Duodenal mucosa (tissue), 2 donors: ENCODE measurements around the gene ACBD3.

Experiments
- H3K27ac ChIP-seq: one replicate; pipeline ENCODE4 v1.7.0; 2013; ENCODE audit warnings: low read depth, low read length
- H3K27me3 ChIP-seq, 2 donors: one replicate each; pipeline ENCODE4 v1.7.0; 2013; ENCODE audit warnings: low read length in 2 of 2, control low read depth in 1 of 2; ENCODE audit not compliant: insufficient read depth in 2 of 2, control insufficient read depth in 1 of 2
- H3K36me3 ChIP-seq, 2 donors: one replicate each; pipeline ENCODE4 v1.7.0; 2013; ENCODE audit warnings: low read length in 2 of 2, control low read depth in 1 of 2; ENCODE audit not compliant: insufficient read depth in 2 of 2, control insufficient read depth in 1 of 2
- H3K4me1 ChIP-seq, 2 donors: one replicate each; pipeline ENCODE4 v1.7.0; 2013; ENCODE audit warnings: low read length in 2 of 2, control low read depth in 1 of 2; ENCODE audit not compliant: insufficient read depth in 2 of 2, control insufficient read depth in 1 of 2
- H3K4me3 ChIP-seq, 2 donors: one replicate each; pipeline ENCODE4 v1.7.0; 2013; ENCODE audit warnings: low read length in 2 of 2, low read depth in 1 of 2
- H3K9ac ChIP-seq, 2 donors: one replicate each; pipeline ENCODE4 v1.7.0; 2013; ENCODE audit warnings: low read length in 2 of 2, low read depth in 1 of 2
- H3K9me3 ChIP-seq, 2 donors: one replicate each; pipeline ENCODE4 v1.7.0; 2013; ENCODE audit warnings: low read length in 2 of 2, control low read depth in 1 of 2; ENCODE audit not compliant: control insufficient read depth in 1 of 2

The ACBD3 gene

DNA sequence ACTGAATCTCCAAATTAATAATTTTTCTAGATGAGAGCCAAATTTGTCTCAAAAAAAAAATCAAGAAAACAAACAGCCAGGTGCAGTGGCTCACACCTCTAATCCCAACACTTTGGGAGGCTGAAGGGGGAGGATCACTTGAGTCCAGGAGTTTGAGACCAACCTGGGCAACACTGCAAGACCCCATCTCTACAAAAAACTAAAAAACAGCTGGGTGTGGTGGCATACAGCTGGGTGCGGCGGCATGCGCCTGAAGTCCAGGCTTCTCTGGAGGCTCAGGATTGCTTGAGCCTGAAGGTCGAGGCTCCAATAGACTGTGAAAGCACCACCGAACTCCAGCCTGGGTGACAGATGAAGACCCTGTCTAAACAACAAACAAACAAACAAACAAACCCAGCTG, 14.0 kb downstream of the ACBD3 start:
- no peak overlapping the region for H3K27ac ChIP-seq
- H3K4me1 ChIP-seq, result peaks cover 3 to 6% of the 10 kb centered on the region in 2 donors
- no peak overlapping the region for H3K4me3 ChIP-seq
- no peak overlapping the region for H3K9ac ChIP-seq
- H3K9me3 ChIP-seq, result no peaks in the 10 kb centered on the region
- peaks cover 6% of the 10 kb centered on the region in 2 donors for H3K36me3 ChIP-seq
- H3K27me3 ChIP-seq, result no peaks in the 10 kb centered on the region

GRCh38 chr1:226166341-226166740, 20.2 kb downstream of the ACBD3 start:
- Histone ChIP-seq H3K27ac (no peak overlapping the region), H3K4me1 (peaks cover 3 to 6% of the 10 kb centered on the region in 2 donors), H3K4me3 (no peak overlapping the region), H3K9ac (no peak overlapping the region), H3K9me3 (no peaks in the 10 kb centered on the region), H3K36me3 (peaks cover 11 to 45% of the 10 kb centered on the region in 2 donors), H3K27me3 (no peaks in the 10 kb centered on the region)

DNA sequence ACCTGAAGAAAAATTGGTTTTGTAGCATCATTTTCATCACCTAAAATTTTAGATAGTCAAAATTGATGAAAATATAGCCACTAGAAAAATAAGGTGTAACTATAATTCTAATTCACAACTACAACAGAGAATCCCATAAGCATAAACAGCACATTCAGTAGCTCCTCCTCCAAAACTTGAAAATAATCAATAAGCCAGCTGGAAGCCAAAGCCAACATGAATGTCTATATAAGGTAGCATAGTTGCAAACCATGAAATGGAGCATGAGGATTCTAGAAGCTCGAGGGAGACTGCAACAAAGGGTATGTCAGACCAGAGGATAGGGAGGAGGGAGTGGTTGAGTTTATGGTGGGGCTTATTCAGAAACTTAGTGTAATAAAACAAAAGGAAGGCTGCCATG, 22.4 kb downstream of the ACBD3 start:
- Histone ChIP-seq H3K9me3 (no peaks in the 10 kb centered on the region), H3K27ac (no peak overlapping the region), H3K36me3 (peaks cover 25 to 65% of the 10 kb centered on the region in 2 donors), H3K27me3 (no peaks in the 10 kb centered on the region), H3K4me3 (no peak overlapping the region), H3K9ac (no peak overlapping the region), H3K4me1 (peaks cover 3 to 6% of the 10 kb centered on the region in 2 donors)

- no peaks in the 10 kb centered on the region for H3K27me3 ChIP-seq
- no peak overlapping the region for H3K4me3 ChIP-seq
- peaks cover 0 to 8% of the 10 kb centered on the region in 2 donors for H3K4me1 ChIP-seq
- no peak overlapping the region for H3K9ac ChIP-seq
- no peaks in the 10 kb centered on the region for H3K9me3 ChIP-seq
- H3K36me3 ChIP-seq, result peaks cover 38 to 74% of the 10 kb centered on the region in 2 donors
- no peak overlapping the region for H3K27ac ChIP-seq
Observed at GRCh38 chr1:226162898-226163297, 23.6 kb downstream of the ACBD3 start.

GRCh38 chr1:226158983-226159382, 27.6 kb downstream of the ACBD3 start:
- H3K9ac ChIP-seq, result no peak overlapping the region
- no peaks in the 10 kb centered on the region for H3K27me3 ChIP-seq
- peaks cover 46 to 74% of the 10 kb centered on the region in 2 donors for H3K36me3 ChIP-seq
- H3K4me1 ChIP-seq, result peaks cover 0 to 15% of the 10 kb centered on the region in 2 donors
- H3K27ac ChIP-seq, result no peak overlapping the region
- no peaks in the 10 kb centered on the region for H3K9me3 ChIP-seq
- H3K4me3 ChIP-seq, result no peak overlapping the region

- peaks cover 50 to 74% of the 10 kb centered on the region in 2 donors for H3K36me3 ChIP-seq
Observed at GRCh38 chr1:226158457-226158856, 28.1 kb downstream of the ACBD3 start.

GRCh38 chr1:226157761-226158316, 28.7 kb downstream of the ACBD3 start:
- Histone ChIP-seq H3K4me1 (peaks cover 0 to 15% of the 10 kb centered on the region in 2 donors), H3K9me3 (no peaks in the 10 kb centered on the region), H3K36me3 (peaks cover 55 to 74% of the 10 kb centered on the region in 2 donors), H3K9ac (no peak overlapping the region), H3K27me3 (no peaks in the 10 kb centered on the region), H3K4me3 (no peak overlapping the region), H3K27ac (no peak overlapping the region)

More at GRCh38 chr1:226158457-226158856, 28.1 kb downstream of the ACBD3 start:
- Histone ChIP-seq H3K9me3 (no peaks in the 10 kb centered on the region), H3K27ac (no peak overlapping the region), H3K4me3 (no peak overlapping the region), H3K9ac (no peak overlapping the region), H3K4me1 (peaks cover 0 to 15% of the 10 kb centered on the region in 2 donors), H3K27me3 (no peaks in the 10 kb centered on the region)

- Histone ChIP-seq H3K36me3 (peaks cover 48 to 63% of the 10 kb centered on the region in 2 donors), H3K4me3 (no peak overlapping the region), H3K4me1 (peaks cover 0 to 15% of the 10 kb centered on the region in 2 donors), H3K27ac (no peak overlapping the region), H3K27me3 (no peaks in the 10 kb centered on the region), H3K9me3 (no peaks in the 10 kb centered on the region), H3K9ac (no peak overlapping the region)
Observed at GRCh38 chr1:226154593-226154992, 31.9 kb downstream of the ACBD3 start.

DNA sequence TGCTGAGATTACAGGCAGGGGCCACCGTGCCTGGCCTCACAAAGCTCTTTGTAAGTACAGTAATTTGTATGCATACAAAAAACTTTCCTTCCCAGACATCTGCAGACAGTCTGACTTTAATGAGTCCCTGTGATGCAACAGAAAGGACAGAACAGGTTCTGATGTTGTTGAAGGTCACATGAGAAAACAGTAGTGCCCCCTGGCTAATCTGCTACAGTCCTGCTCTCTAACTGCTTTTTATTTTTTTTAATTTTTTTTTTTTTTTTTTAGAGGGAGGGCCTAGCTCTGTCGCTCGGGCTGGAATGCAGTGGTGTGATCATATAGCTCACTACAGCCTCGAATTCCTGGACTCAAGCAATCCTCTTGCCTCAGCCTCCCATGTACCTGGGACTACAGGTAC, 36.7 kb downstream of the ACBD3 start:
- no peak overlapping the region for H3K4me3 ChIP-seq
- no peaks in the 10 kb centered on the region for H3K27me3 ChIP-seq
- H3K9me3 ChIP-seq, result no peaks in the 10 kb centered on the region
- peaks cover 40 to 75% of the 10 kb centered on the region in 2 donors for H3K36me3 ChIP-seq
- H3K4me1 ChIP-seq, result peaks cover 0 to 3% of the 10 kb centered on the region in 2 donors
- no peak overlapping the region for H3K27ac ChIP-seq
- no peak overlapping the region for H3K9ac ChIP-seq

DNA sequence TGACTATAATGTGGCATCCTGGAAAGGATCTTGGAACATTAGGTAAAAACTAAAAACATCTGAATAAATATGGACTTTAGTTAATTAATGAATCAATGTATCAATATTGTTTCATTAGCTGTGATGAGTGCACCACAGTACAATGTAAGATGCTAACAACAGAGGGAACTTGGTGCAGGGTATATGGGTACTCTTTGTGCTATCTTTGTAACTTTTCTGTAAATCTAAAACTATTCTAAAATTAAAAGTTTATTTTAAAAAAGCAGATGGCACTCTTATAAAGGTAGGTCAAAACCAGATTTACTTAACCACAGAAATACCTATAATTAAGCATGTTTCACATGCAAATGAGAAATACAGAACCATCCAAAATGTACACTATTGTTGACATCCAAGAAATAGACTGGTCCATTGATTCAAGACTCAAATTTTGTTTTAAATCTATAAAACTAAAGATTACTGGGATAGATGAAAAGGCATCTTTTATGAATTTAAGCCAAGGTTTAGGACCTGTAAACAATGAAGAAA, 38.4 kb downstream of the ACBD3 start:
- Histone ChIP-seq H3K9ac (no peak overlapping the region), H3K36me3 (peaks cover 28 to 69% of the 10 kb centered on the region in 2 donors), H3K4me3 (no peak overlapping the region), H3K4me1 (no peaks in the 10 kb centered on the region), H3K27ac (no peak overlapping the region), H3K27me3 (no peaks in the 10 kb centered on the region), H3K9me3 (no peaks in the 10 kb centered on the region)
